ENCODE data around the gene C12orf42. TPM values are rescaled to one million over a fixed set of nuclear protein-coding genes. Genes with fewer than 3 reads are reported as not detected.

C12orf42 gene
- total RNA-seq, 1 experiment from 2014 or later: 0.37 TPM

- no peak for TF ChIP-seq STAT6 (CRISPR knock-in tag; conservative IDR thresholded peaks at IDR 0.05; ENCODE audit: low read depth)
- TF ChIP-seq PREB (CRISPR knock-in tag; IDR thresholded peaks at IDR 0.05; ENCODE audit: borderline replicate concordance): no peak
Observed at GRCh38 chr12:103268831-103269514, 226.8 kb downstream of the C12orf42 start (continued).

GRCh38 chr12:103257763-103258162, 238.0 kb downstream of the C12orf42 start:
- TF ChIP-seq ATF1 (CRISPR knock-in tag; IDR thresholded peaks at IDR 0.05) (no peak), HMGA2 (CRISPR knock-in tag; IDR thresholded peaks at IDR 0.05) (no peak), NFYB (CRISPR knock-in tag; conservative IDR thresholded peaks at IDR 0.05; ENCODE audit: low read depth) (no peak), STAT6 (CRISPR knock-in tag; conservative IDR thresholded peaks at IDR 0.05; ENCODE audit: low read depth) (no peak), ZNF281 (CRISPR knock-in tag; IDR thresholded peaks at IDR 0.05) (no peak), RELA (CRISPR knock-in tag; IDR thresholded peaks at IDR 0.05; ENCODE audit: borderline replicate concordance) (no peak), TEAD1 (CRISPR knock-in tag; IDR thresholded peaks at IDR 0.05) (no peak), ZMAT4 (CRISPR knock-in tag; IDR thresholded peaks at IDR 0.05) (no peak), NR2C2 (CRISPR knock-in tag; IDR thresholded peaks at IDR 0.05) (no peak), CTCF (IDR thresholded peaks at IDR 0.05) (no peak), IRF1 (CRISPR knock-in tag; IDR thresholded peaks at IDR 0.05) (no peak), ERG (CRISPR knock-in tag; IDR thresholded peaks at IDR 0.05) (no peak), AFF4 (CRISPR knock-in tag; IDR thresholded peaks at IDR 0.05; ENCODE audit: borderline replicate concordance) (no peak), TCF7 (CRISPR knock-in tag; IDR thresholded peaks at IDR 0.05; ENCODE audit: low read depth) (no peak), ZNF138 (CRISPR knock-in tag; conservative IDR thresholded peaks at IDR 0.05) (no peak)
- Mint-ChIP-seq H3K36me3 (no peaks in the 10 kb centered on the region), H3K27ac (no peak overlapping the region), H3K4me3 (no peak overlapping the region), H3K4me1 (no peaks in the 10 kb centered on the region), H3K9me3 (peaks cover 3% of the 10 kb centered on the region), H3K27me3 (ENCODE audit: low read depth) (no peaks in the 10 kb centered on the region)
- ATAC-seq: no peak
- no peak for DNase-seq (ENCODE audit: low spot score)
- ChIA-PET POLR2A (no interaction called here), CTCF (no interaction called here)
